Vagina (tissue), 2 donors: Measurements from ENCODE around the gene EEF1AKMT3.

Experiments used
- CTCF ChIP-seq, 3 experiments: fragments of 450-650 bp in 2 of 3; fragments of 200-600 bp in 1 of 3; sonication (generic) in 1 of 3; IDR thresholded peaks; one replicate each; pipeline ENCODE4 v1.5.1; 2017 to 2019; ENCODE audit warnings: antibody characterized with exemption in 3 of 3, mild to moderate bottlenecking in 2 of 3, moderate library complexity in 2 of 3
- POLR2A ChIP-seq, 2 donors: fragments of 450-650 bp; IDR thresholded peaks; one replicate each; pipeline ENCODE4 v1.6.1; 2017; ENCODE audit warnings: antibody characterized with exemption in 2 of 2, mild to moderate bottlenecking in 2 of 2, moderate library complexity in 2 of 2

GRCh38 chr12:57782243-57782607 is 9.8 kb downstream of the EEF1AKMT3 start:
- TF ChIP-seq CTCF (IDR thresholded peaks at IDR 0.05) (no peak), POLR2A (IDR thresholded peaks at IDR 0.05) (no peak)
